Stimulated activated CD4-positive, alpha-beta T cell treated with anti-CD3 and anti-CD28 coated beads, Interleukin-15, amount 100 ng/mL, for 48 hours (primary cell): Measurements from ENCODE around the gene ZFYVE26.
"Not testable (repeated sequence)": the region's sequence is repeated elsewhere in the genome, so short reads cannot be mapped to it uniquely, and the experiment has no call there.

Experiments used
- DNase-seq, 2 donors: peaks; one replicate each; pipeline ENCODE4 v3.0.0-alpha.2; 2020; ENCODE audit warnings: low read depth in 2 of 2

The ZFYVE26 gene

DNA sequence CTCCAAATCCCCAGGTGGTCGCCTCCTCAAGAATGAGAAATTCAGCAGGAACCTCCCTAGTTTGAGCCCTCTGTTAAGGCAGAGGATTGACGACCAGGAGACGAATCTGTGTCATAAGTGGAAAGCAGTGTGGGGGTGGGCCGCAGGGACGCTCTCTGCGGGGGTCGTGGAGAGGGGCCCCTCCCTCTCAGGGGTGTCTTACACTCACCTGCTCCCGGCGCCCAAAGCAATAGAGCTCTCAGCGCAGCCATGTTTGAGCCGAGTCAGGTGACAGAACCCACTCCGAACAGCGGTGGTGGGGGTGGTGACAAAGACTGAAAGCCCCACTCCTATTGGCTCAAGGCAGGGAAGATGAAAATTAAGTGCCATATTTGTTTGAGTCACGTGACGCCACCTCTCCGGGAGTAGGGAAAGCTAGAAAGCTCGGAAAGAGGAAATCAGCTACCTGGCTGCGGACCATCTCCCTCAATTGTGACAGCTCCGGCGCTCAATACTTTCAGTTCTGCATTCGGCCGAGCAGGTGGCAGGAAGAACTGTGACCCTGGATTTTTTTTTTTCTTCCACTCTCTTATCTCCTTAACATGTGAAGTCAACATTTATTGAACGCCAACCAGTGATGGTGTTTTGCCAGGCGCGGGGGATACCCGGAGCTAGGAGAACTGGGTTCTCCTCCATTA is at the start of gene ZFYVE26:
ZFYVE26 (minus strand) TSS at position 265 of the 677 bp plus-strand sequence. CDS start 627 bp downstream, outside the sequence.
- DNase-seq: peak; percentile 84 to 88

DNA sequence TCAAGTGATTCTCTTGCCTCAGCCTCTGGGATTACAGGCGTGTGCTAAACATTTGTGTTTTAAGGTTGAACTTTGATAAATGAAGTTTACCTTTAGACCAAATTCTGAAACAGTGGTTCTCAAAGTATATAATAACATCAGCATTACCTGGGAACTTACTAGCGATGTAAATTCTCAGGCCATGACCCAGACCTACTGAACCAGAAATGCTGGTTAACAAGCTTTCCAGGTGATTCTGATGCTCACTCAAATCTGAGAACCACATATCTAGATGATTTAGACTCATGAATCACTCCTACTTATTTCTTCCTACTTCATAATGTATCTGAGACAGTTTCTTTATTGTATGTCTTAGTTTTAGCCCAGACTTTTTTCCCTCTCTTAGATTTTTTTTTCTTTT is 46.8 kb upstream of the ZFYVE26 start:
- DNase-seq: no peak

DNA sequence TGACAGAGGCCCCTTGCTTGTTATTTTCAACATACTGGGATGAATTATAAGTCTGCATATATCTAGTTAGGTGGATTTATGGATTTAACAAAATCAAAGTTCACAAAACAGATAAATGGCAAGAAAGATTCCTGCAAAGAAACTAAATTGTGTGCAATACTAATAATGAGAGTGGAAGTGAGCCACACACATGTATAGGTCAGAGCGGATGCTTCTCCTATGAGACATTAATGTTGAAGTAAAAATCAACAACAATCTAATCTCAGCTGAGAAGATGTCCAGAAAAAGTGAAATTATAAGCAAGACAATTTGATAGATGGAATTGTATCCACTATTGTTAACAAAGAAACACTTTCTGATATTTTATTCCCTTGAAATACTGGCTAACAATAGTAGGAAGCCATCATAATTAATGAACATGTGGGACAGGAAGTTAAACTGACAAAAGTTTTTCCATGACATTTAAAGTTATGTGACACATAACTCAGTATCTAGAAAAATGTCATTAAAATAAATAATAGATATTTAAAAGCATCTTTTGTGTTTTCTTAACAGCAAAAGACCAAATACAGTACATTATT is 42.9 kb upstream of the ZFYVE26 start:
- no peak for DNase-seq

DNA sequence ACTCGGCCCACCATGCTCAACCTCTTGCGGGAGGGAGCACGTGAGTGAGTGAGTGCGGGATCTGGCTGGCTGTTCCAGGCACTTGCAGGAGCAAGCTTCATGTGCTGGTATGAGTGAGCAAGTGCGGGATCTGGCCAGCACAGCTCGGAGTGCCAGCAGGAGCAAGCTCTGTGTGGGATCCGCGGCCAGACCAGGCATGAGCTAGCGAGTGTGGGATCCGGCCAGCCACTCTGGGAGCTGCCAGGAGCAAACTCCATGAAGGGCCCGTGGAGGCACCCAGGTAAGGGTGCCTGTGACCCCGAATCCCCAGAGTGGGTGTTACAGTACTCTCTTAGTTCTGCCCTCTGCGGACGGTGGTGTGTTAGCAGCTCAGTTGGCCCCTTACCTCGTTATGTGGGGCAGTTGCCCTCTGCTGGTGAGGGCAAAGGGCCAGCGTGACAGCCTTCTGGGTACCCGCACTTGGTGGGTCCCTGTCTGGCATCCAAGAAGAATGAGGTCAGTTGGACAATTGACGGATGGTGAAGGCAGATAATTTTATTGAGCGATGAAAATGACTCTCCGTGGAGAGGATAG is 41.5 kb upstream of the ZFYVE26 start:
- no peak for DNase-seq

DNA sequence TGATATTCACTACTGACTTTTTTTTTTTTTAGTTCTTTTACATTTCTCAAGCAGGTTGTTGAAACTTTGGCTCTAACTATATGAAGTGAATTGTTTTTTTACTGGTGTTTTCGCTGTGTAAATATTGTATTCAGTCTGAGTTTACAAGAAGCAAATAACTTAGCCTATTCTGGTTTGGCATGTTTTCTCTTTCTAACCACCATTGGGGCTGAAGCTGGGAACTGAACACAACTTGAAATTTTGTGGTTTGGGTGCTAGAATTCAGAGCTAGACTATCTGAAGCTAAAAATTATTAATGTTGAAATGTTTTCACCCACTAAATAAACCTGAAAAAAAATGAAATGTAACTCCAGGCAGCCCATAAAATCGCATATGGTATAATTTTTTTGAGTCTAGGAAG is 40.4 kb upstream of the ZFYVE26 start:
- no peak for DNase-seq

DNA sequence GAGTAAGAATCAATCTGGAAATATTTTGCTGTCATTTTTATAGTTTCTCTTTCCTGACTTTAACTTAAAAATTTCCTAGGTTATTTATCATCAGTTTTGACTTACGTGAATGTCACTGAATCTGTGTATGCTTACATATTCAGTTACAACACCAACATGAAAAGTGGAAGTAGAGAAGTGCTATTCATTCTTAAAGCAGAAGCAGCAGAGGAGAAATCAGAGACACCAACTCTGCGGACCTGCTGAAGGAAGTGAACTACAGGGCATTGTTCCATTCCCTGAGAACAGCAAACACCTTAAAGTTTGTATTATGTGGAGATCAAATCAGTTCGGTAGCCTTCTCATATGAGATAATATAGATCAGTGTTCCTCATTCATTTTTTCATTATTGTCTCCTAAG is 37.3 kb upstream of the ZFYVE26 start:
- no peak for DNase-seq

DNA sequence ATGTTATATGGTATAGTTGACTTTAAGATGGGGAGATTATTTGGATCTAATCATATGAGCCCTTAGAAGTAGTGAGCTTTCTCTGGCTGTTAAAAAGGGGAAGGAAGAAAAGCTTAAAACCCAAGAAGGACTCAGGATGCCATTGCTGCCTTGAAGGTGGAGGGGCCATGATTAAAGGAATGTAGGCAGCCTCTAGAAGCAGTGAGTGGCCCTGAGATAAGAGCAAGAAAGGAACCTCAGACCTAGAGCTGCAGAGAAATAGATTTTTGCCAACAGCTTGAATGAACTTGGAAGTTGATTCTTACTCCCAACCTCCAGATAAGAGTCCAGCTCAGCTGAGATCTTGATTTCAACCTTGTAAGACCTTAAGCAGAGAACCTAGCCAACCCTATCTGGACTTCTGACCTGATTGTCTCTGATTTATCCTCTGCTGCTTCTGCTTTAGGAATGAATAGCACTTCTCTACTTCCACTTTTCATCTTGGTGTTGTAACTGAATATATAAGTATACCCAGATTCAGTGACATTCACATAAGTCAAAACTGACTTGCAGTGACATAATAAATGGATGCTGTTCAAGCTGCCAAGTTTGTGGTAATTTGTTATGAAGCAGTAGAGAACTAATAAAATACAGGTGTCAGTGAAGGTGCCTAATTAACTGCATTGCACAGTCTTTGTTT is 36.7 kb upstream of the ZFYVE26 start:
- no peak for DNase-seq

DNA sequence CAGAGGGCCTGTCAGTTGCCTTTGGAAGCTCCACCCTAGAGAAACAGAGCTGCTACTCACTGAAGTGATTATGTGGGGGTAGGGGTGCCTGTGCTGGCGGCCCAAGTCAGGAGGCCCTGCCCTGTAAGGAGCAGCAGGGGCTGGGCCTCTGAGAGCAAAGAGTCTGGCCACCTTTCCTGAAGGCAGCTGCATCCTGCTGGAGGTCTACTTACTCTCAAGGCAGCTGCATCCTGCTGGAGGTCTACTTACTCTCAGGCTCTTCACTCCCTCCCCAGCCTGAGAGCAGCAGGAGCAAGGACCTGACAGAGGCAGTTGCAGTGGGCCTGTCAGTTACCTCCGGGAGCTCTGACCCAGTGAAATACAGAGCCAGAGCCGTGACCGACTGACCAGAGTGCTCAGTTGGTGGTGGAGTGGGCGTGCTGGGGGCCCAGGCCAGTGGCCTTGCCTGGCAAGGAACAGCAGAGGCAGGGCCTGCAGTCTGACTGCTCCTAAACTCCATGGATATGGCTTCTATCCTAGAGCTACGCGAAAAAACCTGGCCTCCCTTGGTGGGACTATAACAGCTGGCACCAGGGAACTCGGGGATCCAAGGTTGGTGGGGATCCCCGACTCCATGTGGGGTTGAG is 35.5 kb upstream of the ZFYVE26 start:
- DNase-seq: no peak

DNA sequence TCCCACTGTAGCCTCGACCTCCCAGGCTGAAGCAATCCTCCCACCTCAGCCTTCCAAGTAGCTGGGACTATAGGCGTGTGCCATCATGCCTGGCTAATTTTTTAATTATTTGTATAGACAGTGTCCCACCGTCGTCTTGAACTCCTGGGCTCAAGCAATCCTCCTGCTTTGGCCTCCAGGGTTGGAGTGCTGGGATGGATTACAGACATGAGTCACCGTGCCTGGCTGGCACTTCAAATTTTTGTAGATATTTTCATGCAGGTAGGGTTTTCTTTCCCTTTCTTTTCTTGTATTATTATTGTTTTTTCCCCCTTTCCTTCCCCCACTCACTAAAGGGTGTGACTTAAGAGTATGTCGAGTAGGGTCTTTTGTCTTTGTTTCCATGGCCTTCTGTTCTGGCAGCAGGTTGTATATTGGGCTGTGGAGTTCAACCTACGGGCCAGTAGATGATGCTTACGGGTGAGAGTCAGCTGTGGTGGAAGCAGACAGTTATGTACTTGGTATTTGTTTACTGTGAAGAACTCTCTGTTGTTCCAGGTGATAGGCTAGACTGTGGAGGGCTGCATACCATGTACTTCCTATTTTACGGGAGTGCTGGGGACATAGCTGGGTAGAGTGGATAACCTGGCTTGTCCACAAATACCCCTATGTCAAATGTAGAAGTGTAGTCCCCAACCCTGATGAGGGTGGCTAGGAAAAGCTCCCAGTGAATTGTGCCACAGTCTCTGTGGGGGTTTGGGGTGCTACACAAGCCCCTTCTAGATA is 33.9 kb upstream of the ZFYVE26 start:
- DNase-seq: no peak

DNA sequence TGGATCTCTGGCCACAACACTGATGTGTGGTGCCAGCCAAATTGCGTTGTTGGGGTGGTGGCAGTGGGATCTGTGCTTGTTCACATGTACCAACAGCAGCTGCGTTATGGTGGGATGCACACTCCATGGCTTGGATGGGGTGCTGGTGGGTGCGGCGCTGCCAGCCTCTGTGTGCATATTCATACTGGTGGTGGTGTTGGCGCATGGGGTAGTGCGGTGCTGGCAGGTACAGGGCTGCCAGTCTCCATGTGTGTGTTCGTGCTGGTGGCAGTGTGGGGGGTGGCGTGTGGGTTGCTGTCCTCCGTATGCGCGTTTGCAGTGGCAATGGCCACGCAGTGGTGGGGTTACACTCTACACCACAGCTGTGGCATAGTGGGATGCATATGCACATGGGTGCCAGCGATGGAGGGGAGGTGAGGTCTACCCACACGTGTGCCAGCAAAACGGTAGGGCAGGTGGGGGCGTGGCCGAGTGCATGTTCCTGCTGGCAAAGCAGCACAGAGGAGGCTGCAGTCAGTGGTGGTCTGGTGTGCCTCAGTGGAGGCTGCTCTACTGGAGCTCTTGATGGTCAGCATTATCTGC is 29.7 kb upstream of the ZFYVE26 start:
- no peak for DNase-seq

DNA sequence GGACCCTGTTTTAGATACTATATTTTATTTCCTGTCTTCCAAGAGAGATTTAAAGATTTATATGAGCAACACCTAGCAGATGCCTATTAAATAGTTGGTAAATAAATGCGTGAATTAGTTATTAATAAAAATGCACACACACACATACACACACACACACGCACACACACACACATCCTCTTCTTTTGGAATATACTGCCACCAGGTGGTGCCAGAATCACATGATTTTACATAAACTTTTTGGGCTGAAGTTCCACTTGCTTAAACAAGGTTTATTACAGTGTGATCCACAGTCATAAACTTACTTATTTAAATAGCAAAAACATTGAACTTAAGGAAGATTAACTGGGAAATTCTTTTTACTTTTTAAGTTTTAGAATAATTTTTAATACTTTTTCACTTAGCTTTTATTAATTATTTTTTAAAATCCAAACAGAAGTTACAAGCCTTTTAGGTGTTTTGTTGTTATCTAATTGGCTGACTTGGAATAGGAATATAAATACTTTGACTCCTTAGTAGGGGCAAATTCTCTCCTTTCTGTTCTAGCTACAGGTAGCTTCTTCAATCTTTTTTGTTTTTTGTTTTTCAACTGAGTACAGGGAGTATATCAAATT is 20.7 kb upstream of the ZFYVE26 start:
- no peak for DNase-seq

DNA sequence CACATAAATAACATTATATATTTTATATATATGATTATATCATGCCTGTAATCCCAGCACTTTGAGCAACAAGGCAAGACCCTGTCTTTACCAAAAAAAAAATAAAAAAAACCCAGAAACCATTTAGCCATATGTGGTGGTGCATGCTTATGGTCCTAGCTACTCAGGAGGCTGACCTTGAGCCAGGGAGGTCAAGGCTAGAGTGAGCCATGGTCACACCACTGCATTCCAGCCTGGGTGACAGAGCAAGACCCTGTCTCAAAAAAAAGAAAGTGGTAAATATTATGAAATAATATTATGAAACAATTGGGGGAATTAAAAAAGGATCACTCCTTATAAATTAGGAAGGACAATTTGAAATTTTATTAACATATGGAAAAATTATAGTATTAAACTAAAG is 19.2 kb upstream of the ZFYVE26 start:
- DNase-seq: no peak

DNA sequence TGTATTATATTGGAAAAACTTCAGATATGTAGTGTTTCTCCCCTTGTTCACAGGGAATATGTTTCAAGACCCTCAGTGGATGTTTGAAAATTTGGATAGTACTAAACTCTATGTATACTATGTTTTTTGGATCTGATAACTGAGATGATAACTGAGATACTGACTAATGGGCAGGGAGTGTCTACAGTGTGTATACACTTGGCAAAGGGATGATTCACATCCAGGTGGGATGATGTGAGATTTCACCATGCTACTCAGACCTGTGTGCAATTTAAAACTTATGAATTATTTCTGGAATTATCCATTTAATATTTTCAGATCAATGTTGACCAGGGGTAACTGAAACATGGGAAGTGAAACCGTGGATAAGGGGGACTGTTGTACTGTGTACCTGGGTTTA is 17.0 kb upstream of the ZFYVE26 start:
- no peak for DNase-seq

DNA sequence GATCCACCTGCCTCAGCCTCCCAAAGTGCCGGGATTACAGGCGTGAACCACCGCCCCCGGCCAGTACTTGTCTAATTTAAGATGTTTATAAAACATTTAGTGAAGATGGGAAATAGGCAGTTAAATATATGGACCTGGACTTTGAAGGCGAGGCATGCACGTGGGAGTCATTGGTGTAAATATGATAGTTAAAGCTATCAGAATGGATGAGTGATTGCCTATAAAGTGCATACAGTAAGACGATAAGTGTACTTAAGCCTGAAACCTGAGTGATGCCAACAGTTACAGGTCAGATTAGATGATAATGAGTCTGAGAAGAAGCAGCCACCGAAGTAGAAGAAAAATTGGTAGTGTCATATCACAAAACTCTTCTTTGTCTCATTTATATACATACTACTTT is 14.7 kb upstream of the ZFYVE26 start:
- no peak for DNase-seq

DNA sequence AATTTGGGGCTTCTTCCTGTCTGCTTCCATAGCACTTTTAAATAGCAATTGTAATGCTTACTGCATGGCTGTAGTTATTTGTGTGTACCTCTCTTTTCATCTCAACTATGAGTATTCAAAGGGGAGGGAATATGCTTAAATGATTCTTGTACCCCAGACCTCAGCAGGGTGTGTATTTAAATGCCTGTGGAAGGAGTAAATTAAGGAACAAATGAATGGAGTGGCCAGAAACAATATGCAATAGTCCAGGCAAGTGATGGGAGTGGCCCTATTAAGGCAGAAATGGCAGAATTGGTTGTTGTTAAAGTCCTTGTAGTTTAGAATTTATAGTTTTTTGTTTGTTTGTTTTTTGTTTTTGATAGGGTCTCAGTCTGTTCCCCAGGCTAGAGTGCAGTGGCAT is 4.7 kb upstream of the ZFYVE26 start:
- no peak for DNase-seq

DNA sequence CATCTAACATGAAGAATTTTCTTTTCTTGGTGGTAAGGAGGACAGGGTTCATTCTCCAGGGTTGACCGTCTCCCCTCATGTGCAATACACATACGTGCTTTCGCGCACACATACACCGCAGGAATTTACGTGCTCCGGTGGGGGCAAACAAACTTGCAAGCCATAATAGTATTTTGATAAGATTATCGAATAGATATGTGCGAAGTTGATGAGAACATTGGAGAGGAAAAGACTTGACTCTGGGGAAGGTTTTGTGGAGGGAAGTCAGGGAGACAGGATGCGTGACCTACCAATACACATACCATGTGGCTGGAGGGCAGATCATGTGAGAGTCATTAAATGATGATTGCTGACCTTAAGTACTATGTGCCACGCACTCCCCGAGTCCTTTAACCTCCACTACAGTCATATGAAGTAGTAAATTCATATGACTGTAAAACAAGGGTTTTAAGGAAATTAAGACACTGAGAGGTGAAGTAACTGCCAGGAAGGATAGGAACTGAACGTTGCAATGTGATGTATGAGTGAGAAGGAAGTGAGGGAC is 4.1 kb upstream of the ZFYVE26 start:
- no peak for DNase-seq

DNA sequence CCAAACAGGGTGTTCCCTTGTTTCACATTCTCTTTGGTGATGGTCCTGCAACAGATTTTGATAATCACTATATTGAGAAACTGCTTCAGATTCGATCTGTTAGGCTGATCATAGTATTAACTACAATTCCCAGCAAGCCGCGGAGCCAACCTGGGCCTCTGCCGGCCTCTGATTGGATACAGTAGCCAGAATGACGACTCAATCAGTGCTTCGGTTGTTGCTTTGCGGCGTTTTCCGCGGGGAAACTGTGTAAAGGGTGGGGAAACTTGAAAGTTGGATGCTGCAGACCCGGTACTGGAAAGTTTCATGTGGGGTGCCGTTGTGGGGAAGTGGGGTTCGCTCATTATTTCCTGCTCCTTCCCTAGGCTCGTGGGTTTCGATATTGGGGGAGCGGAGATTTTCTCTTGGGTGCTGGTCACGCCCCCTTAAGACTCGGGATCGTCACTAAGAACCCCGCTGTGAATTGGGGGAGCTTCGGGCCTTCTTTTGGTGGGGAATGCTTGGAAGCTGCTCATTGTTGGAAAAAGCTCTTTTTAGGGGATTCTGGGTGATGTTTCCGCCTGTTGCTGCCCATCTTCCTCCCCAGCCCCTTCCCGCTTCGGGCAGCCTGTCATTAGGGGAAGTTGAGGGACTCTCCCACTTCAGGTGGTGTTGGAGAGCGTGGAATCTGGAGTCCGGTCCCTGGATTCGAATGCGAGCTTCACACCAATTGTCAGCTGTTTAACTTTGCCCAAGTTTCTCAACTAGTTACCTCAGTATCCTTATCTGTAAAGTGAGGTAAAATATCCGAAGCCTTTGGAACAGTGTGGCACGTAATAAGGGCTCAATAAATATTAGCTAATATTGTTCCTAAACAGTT is 3.4 kb upstream of the ZFYVE26 start, which contains the start of gene RAD51B:
RAD51B (plus strand) TSS at position 217 of the 859 bp plus-strand sequence.
- DNase-seq: peak; percentile 76 to 80

DNA sequence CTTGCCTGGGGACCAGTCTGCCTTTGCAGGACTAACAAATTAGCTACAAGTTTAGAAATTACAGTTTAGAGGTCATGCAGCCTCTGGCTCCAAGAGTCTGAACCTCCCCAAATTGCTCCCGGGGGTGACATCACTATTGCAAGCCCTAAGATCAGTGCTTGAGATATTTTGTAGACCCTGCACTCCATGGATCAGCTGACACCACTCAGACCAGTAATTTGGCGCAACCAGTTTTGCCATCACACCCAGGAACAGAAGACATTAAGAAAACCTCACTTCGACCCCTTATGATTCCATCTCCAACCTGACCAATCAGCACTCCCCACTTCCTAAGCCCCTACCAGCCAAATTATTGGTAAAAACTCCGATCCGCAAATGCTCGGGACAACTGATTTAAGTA is 2.1 kb upstream of the ZFYVE26 start:
- DNase-seq: not testable (repeated sequence)

DNA sequence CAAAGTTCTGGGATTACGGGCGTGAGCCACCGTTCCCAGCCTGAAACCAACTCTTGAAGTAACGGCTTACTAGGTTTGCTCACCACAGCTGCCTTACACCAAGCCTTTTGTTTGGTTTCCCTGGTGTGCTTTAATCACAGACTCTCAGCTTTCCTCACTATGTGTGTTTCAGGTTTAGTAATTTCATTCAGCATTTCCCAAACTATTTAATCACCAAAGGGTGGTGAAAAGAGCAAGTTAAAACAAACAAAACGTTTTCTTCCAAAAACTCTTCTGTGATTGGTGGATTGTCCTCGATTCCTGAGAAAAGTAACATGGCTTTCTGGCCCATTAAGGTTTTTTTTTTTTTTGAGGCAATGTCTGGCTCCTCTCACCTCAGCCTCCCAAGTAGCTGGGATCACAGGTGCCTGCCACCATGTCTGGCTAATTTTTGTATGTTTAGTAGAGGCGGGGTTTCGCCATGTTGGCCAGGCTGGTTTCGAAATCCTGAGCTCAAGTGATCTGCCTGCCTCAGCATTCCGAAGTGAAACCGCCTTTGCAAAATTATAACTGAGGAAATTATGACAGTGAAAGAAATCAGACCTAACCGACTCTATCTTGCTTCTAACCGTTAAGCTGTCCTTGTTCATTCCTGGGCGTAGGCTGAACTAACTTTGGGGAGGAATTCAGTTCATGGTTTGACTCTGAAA is 1.5 kb upstream of the ZFYVE26 start:
- DNase-seq: no peak
